NCI-H446 treated with DMSO at 0.1 percent for 48 hours (cell line): ENCODE measurements around the gene UQCRFS1.
"Not testable (repeated sequence)": the region's sequence is repeated elsewhere in the genome, so short reads cannot be mapped to it uniquely, and the experiment has no call there.

Experiments used
- DNase-seq: peaks from one replicate; lab custom pipeline; 2025; lab: John Stamatoyannopoulos, UW

The UQCRFS1 gene

GRCh38 chr19:29212648-29213573 lies at the start of gene UQCRFS1:
Gene UQCRFS1 (minus strand): TSS chr19:29213151. CDS start chr19:29213118, 33 bp downstream.
- DNase-seq = peak; percentile 84

- DNase-seq = no peak
Observed at GRCh38 chr19:29262085-29262484, 49.1 kb upstream of the UQCRFS1 start.

GRCh38 chr19:29260477-29261317 lies 47.7 kb upstream of the UQCRFS1 start:
- DNase-seq = peak; percentile 14

GRCh38 chr19:29259867-29260281 lies 46.9 kb upstream of the UQCRFS1 start:
- DNase-seq = no peak

- no peak for DNase-seq
Observed at GRCh38 chr19:29259153-29259552, 46.2 kb upstream of the UQCRFS1 start.

GRCh38 chr19:29256516-29256915 lies 43.6 kb upstream of the UQCRFS1 start:
- no peak for DNase-seq

GRCh38 chr19:29255912-29256311 lies 43.0 kb upstream of the UQCRFS1 start:
- DNase-seq = no peak

GRCh38 chr19:29255006-29255405 lies 42.1 kb upstream of the UQCRFS1 start:
- DNase-seq = no peak

GRCh38 chr19:29249798-29250197 lies 36.8 kb upstream of the UQCRFS1 start:
- DNase-seq = not testable (repeated sequence)

- DNase-seq = no peak
Observed at GRCh38 chr19:29248332-29248844, 35.4 kb upstream of the UQCRFS1 start.

- DNase-seq = no peak
Observed at GRCh38 chr19:29247872-29248271, 34.9 kb upstream of the UQCRFS1 start.

- no peak for DNase-seq
Observed at GRCh38 chr19:29247471-29247870, 34.5 kb upstream of the UQCRFS1 start.

- DNase-seq = no peak
Observed at GRCh38 chr19:29247051-29247450, 34.1 kb upstream of the UQCRFS1 start.

- peak; percentile 17 for DNase-seq
Observed at GRCh38 chr19:29245215-29245614, 32.3 kb upstream of the UQCRFS1 start.

GRCh38 chr19:29241324-29241723 lies 28.4 kb upstream of the UQCRFS1 start:
- no peak for DNase-seq

- DNase-seq = no peak
Observed at GRCh38 chr19:29239213-29239776, 26.3 kb upstream of the UQCRFS1 start.

- DNase-seq = no peak
Observed at GRCh38 chr19:29233591-29233990, 20.6 kb upstream of the UQCRFS1 start.

- no peak for DNase-seq
Observed at GRCh38 chr19:29232315-29232852, 19.4 kb upstream of the UQCRFS1 start.

GRCh38 chr19:29231306-29231705 lies 18.4 kb upstream of the UQCRFS1 start:
- DNase-seq = not testable (repeated sequence)

- DNase-seq = no peak
Observed at GRCh38 chr19:29217616-29218015, 4.7 kb upstream of the UQCRFS1 start.

- no peak for DNase-seq
Observed at GRCh38 chr19:29216021-29216420, 3.1 kb upstream of the UQCRFS1 start.

- DNase-seq = no peak
Observed at GRCh38 chr19:29215322-29215845, 2.4 kb upstream of the UQCRFS1 start.
